GM19240 (cell line): Measurements from ENCODE around the gene C1orf115.
"Not testable (repeated sequence)": the region's sequence is repeated elsewhere in the genome, so short reads cannot be mapped to it uniquely, and the experiment has no call there.

ENCODE experiments used
- DNase-seq: peaks from one replicate; pipeline ENCODE4 v3.0.0; 2011; ENCODE audit warnings: low spot score; ENCODE audit not compliant: insufficient read length

The C1orf115 gene

DNA sequence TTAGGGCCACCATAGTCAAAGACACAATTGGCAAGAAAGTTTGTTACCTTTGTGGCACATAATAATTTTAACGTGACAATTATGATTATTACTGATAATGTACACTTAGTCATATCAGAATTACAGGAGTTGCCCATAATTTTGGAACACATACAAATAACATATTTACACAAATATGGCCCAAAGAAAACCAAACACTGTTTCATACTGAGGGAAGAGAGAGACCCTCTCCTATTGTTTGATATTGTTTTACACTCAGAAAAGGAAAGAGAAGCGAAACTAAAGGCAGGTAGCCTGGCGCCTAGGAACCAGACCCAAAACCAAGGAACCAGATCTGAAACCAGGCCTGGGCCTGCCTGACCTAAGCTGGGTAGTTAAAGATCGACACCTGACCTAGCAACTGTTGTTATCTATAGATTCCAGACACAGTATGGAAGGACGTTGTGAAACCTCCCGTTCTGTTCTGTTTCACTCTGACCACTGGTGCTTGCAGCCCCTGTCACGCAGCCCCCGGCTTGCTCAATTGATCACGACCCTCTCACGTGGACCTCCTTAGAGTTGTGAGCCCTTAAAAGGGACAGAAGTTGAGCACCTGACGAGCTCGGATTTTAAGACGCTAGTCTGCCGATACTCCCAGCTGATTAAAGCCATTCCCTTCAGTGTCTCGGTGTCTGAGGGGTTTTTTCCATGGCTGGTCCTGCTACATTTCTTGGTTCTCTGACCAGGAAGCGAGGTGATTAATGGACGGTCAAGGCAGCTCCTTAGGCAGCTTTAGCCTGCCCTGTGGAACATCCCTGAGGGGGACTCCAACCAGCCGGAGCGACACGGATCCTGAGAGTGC is 27.9 kb downstream of the C1orf115 start:
- DNase-seq = no peak

DNA sequence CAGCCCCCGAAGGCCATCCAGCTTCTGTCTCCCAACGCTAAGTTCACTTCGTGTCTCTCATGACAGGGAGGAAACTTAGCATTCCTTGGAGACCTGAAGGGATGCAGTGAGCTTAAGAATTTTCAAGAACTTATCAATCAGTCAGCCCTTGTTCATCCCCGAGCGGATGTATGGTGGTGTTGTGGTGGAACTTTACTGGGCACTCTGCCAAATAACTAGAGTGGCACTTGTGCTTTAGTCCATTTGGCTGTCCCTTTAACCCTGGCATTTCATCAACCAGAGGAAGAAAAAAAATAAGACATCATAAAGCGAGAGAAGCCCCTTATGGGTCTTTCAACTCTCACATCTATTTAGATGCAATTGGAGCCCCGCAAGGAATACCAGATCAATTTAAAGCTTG is 31.1 kb downstream of the C1orf115 start:
- not testable (repeated sequence) for DNase-seq

DNA sequence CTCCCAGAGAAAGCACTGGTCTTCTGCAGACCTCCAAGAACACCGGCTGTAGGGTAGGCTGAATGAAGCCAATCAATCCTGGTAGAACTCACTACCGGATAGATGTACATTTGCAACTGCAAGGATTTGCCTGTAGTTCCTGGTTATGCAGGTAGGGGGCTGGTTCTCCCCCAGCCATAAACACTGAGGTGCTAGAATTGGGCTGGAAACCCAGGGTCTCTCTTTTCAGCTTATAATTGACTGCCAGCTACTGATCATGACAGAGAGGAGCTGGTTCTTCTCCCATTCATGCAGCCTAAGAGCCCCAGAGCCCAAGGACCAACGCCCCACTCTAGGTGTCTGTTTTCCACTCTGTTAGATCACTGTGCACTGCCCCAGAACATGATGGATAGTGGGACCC is 36.5 kb downstream of the C1orf115 start:
- no peak for DNase-seq

DNA sequence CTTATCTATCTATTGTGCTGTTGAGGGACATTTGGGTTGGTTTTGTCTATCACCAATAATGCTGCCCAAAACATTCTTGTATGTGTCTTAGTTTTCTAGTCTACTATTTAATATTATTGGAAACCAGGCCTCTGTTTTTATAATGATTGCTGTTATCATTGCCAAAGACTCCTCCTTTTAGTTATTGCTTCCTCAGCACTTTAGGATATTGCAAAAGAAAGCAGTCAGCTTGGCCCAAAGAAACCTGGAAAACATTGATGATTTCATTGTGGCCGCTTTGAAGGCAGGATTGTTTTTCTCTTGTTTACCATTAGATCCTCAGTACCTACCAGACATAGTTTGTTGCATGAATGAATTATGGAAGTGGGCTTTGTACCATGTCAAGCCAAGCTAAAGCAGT is 37.4 kb downstream of the C1orf115 start:
- DNase-seq = no peak

DNA sequence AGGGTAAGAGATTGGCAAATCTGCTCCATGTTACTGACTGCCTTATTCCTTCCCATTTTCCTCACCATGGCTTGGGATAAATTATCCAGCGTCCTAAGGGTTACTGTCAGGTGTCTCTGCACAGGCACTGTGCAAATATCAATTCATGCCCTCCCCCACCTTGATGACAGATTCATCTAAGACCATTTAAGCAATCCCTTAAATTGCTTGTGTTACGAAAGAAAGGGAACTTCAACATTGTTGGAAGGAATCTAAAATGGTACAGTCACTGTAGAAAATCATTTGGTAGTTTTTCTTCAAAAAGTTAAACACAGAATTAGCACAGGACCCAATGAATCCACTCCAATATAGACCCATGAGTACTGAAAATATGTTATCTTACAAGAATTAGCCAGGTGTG is 40.3 kb downstream of the C1orf115 start:
- DNase-seq = no peak

DNA sequence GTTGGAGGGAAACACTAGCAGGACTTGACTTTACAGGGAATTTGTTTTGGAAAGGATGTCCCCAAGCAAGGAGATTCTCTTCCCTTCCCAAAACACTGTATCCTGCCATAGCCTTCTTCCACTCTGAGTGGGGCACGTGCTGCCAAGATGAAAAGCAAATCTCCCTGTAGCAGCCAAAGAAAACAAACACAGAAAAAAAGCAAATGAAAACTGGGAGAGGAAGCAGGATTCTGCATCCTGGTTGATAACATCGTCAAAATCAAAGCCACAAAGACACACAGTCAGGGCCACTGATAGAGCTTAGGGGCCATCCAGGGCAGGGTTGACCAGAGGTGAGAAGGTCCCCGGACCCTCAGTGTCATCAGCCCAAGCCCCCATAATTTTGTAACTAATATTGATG is 42.0 kb downstream of the C1orf115 start:
- DNase-seq = no peak

DNA sequence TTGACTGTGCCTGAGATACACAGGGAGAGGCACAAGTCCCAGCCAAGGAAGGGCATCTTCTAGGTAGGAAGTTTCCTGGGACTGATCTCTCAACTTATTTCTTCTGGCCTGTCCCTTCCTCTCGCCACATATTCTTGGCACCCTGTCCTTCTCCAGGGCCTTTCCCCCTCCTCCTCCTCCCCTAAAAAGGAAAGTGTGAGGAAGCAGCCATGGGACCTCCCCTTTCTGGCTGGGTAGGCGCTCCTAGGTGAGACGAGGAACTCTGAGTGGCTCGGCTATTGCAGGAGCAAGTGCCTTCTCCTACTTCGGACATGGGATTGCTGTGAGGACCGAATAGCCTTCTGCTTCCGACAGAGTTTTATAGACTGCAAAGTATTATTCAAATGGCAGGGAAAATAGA is 42.5 kb downstream of the C1orf115 start:
- DNase-seq = no peak

DNA sequence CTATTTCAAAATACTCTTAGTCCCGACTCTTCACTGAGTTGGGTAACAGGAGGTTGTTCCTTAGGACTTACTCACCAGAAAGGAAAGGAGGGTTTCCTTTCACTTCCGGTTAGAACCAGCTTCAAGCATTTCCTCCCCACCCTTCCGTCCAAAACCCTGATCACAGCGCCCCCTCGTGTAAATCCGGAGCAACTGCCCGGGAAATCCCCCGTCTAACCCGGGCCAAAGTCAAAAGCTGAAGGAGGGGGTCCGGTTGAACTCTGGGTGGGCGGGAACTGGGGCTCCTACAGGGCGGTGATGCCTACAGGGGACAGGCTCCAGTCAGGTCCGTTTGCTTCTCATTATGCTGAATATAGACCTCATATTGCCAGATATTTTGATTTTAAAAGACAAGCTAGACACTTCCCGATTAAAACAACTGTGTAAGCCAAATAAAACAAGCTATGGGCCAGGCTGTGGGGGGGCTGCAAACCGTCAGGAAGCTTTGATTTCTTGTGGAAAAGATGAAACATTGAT is 43.0 kb downstream of the C1orf115 start:
- peak; percentile 48 for DNase-seq

DNA sequence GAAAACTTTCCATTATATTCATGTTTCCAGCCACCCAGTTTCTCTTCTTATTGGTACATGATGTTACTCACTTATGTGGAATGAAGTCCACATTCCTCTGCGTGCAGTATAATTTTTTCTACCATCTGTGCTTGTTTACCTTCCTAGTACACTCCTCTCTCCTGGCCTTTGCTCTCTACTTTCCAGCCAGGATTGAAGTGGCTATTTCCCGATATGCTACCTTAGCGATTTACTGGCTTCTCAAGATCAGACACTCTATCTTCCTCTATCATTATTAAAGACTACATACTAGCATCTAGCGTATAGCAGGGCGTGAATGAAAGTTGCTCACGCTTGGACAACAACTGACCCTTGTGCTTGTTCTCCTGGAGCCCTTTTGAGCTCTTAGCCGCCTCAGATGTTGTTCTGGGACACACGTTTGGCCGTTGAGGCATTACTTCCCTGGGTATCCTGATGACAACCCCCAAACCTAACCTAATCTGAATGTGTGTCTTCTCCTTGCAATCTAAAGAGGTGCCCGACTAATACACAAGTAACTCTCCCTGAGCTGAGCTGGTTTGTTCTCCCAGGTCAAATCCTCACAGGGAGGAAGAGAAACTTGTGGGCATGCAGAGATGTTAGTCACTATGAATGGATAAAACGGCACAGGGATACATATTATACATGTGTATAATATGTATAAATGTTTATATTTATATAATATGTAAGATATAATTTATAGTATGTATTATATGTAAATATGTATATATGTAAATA is 44.6 kb downstream of the C1orf115 start:
- no peak for DNase-seq

DNA sequence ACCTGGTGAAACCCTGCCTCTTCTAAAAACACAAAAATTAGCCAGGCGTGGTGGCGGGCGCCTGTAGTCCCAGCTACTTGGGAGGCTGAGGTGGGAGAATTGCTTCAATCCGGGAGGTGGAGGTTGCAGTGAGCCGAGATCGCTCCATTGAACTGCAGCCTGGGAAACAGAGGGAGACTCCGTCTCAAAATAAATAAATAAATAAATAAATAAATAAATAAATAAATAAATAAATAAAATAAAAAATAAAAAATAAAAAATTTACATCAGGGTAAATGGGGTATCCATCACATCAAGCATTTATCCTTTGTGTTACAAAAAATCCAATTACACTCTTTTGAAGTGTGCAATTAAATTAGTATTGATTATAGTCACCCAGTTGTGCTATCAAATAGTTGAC is 46.1 kb downstream of the C1orf115 start:
- DNase-seq = not testable (repeated sequence)

DNA sequence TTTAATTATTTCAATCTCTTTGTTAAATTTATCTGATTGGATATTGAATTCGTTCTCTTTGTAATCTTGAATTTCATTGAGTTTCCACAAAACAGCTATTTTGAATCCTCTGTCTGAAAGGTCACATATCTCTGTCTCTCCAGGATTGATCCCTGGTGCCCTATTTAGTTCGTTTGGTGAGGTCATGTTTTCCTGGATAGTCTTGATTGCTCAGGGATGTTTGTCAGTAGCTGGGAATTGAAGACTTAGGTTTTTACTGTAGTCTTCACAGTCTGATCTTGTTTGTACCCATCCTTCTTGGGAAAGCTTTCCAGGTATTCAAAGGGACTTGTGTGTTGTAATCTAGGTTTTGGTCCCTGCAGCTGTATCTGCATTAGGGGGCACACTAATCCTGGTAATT is 51.2 kb downstream of the C1orf115 start:
- no peak for DNase-seq

DNA sequence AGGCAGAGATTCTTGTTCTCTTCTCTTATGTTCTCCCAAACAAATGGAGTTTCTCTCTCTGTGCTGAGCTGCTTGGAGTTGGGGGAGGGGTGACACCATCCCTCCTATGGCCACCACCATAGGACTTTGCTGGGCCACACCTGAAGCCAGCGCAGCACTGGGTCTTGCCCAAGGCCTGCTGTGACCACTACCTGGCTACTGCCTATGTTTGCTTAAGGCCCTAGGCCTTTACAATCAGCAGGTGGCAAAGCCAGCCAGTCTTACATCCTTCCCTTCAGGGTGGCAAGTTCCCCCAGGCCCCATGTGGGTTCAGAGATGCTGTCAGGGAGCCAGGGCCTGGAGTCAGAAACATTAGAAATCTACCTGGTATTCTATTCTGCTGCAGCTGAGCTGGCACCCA is 51.7 kb downstream of the C1orf115 start:
- DNase-seq = no peak

DNA sequence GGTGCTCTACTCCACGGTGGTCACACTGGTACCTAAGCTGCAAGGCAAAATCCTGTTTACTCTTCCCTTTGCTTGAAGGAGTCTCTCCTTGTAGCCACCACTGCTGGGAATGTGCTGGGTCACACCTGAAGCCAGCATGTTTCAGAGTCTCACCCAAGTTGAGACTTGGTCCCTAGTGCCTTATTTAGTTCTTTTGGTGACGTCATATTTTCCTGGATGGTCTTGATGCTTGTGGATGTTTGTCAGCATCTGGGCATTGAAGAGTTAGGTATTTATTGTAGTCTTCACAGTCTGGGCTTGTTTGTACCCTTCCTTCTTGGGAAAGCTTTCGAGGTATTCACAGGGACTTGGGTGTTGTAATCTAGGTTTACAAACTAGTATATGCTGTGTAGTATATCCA is 52.4 kb downstream of the C1orf115 start:
- no peak for DNase-seq

DNA sequence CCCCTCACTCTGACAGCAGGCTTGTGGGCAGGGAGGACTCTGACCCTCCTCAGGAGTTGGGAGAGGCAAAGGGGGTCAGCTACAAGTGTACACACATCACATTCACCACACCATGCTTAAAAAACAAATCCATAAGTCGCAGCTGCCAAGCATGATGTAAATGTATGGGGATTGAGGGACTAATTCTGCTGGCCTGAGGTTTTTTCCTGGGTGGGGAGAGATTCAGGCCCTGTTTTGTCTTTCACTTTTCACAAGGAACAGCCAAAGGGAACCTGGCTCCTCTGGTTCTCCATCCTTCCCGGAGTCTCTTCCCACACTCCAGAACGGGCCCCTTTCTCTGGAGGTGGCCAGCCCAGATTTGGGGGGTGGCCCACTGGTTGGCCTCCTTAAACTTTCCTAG is 56.7 kb downstream of the C1orf115 start:
- no peak for DNase-seq

DNA sequence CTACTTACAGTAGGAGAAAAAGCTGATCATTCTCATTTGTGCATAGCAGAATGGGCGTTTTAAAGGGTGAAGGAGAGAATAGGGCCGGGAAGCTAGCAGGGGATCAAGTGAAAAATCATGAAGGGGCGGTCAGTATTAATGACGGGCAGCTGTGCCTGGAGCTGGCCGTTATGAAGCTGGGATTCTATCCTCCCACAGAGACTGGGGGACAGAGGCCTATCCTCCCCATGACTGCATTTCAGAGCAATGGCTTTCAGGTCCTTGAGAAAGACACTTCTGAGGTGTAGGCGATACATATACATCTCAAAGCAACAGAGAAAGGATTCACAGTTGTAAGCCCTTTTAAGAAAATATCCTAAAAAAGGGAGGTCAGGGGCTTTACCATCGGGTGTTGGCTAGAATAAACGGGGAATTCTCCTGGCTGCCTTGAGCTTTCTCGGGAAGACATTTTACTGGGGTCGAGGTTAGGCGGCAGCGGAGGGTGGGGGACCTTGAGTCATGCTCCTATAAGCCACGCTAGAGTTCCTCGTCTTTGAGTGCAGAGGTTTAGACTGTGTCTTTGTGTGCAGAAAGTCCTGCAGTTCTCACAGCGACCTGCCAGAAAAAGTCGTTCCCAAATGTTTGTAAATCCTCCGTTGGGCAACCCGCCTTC is 57.4 kb downstream of the C1orf115 start:
- DNase-seq = no peak

DNA sequence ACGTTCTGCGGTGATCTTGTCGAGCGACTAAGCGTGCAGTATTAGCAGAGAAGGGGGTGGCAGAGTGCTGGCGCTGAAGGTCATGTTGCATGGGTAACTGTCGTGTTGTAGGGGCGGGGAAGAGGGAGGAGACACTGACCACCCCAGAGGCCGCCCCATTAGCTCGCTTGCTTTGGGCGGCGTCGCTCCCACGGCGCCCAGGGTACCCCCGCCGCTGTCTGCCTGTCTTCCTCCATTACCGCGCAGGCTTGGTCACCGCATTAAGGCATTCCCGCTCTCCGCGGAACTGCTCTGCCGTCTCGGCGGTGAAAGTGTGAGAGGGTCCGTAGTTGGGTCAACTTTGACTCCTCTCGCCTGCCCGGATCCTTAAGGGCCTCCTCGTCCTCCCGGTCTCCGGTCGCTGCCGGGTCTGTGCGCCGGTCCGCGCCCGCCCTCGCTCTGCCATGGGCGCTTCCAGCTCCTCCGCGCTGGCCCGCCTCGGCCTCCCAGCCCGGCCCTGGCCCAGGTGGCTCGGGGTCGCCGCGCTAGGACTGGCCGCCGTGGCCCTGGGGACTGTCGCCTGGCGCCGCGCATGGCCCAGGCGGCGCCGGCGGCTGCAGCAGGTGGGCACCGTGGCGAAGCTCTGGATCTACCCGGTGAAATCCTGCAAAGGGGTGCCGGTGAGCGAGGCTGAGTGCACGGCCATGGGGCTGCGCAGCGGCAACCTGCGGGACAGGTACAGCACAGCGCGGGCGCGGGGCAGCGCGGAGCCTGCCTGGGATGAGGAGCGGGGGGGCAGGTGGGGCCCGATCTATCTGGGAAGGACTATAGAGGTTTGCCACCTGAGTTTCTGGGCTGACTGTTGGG is 58.1 kb downstream of the C1orf115 start, which contains the start of gene MTARC2:
Gene MTARC2, plus strand, starts transcription at position 234 of the 846 bp plus-strand sequence. Its CDS starts 210 bp downstream, at position 444.
- no peak for DNase-seq
